Measurements from ENCODE around the gene EPHB1. TPM values are rescaled to one million over a fixed set of nuclear protein-coding genes. Genes with fewer than 3 reads are reported as not detected.

The EPHB1 gene
- total RNA-seq, 4 donors from 2014 or later, result 0.08 to 1.1 (median 0.72) TPM

DNA sequence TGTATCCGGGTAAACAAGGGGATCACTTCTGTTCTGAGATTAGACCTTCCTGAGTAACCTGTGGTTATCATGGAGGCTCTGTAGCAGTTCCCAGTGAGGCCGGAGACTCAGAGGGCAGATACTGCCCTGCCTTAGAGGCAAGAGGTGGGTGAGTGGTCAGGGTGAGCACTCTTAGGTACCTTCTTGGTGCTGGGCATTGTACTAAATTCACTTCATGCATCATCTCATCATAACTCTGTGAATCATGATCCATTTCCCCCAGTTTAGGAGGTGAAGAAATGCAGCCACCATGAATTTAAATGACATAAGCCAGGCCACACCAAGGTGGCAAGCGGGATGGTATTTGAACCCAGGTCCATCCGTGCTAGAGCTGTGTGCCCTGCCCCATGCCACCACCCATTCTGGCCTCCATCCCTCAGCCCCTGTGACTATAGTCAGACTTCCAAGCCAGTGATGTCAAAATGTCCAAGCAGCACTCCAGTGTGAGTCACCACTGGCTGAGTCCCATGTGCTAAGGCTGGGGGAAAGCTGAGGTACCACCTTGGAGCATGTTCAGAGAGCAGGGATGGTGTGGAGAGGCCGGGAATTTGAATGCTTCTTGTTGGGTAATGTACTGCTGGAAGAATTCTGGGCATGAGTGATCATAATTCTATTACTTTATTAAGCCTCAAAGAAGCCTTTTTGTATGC is 88.8 kb downstream of the EPHB1 start:
- intact Hi-C loops (cut with DNase I), result no loop called here

DNA sequence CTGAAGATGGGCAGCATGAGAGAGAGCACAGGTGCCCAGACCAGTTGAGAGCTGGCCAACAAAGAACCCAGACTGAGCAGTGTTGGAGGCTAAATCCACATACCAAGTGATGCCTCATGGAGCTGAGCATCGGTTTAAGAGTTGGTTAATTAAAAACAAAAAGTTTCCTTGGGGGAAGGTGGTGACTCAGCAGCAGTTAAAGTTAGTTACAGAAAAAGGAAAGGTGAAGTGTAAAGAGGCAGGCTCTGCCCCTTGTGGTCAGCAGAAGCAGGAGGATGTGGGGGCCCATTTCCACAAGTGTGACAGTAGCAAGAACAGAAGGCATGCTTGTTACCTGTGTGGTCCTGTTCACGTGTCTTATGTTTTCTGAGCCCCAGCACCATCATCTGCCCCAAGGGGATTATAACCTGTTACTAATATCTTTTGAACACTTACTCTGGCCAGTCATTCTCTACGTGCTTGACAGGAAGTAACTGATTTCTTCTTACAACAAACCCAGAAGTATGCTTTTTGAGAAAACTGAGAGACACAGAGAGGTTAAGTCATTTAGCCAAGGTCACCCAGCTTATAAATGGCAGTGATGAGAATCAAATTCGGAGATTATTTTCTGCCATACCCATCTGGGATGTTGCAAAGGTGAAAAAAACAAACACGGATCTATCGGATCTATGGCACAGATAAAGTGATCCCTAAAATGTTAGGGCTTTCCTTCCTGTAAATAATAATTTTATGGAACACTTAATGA is 91.0 kb downstream of the EPHB1 start:
- intact Hi-C loops (cut with DNase I), result no loop called here
- Histone ChIP-seq H3K9me3 (no peaks in the 10 kb centered on the region), H3K4me1 (no peaks in the 10 kb centered on the region), H3K27me3 (no peaks in the 10 kb centered on the region), H3K36me3 (no peaks in the 10 kb centered on the region), H3K4me3 (no peak overlapping the region), H3K27ac (no peak overlapping the region)
- WGBS, 2 donors, result 50 to 60% methylated on average over 6 of the region's 6 CpGs
- TF ChIP-seq POLR2A (IDR thresholded peaks at IDR 0.05), result no peak
- TF ChIP-seq, protein P1, sequence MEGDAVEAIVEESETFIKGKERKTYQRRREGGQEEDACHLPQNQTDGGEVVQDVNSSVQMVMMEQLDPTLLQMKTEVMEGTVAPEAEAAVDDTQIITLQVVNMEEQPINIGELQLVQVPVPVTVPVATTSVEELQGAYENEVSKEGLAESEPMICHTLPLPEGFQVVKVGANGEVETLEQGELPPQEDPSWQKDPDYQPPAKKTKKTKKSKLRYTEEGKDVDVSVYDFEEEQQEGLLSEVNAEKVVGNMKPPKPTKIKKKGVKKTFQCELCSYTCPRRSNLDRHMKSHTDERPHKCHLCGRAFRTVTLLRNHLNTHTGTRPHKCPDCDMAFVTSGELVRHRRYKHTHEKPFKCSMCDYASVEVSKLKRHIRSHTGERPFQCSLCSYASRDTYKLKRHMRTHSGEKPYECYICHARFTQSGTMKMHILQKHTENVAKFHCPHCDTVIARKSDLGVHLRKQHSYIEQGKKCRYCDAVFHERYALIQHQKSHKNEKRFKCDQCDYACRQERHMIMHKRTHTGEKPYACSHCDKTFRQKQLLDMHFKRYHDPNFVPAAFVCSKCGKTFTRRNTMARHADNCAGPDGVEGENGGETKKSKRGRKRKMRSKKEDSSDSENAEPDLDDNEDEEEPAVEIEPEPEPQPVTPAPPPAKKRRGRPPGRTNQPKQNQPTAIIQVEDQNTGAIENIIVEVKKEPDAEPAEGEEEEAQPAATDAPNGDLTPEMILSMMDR (IDR thresholded peaks at IDR 0.05), result no peak
- no peak for DNase-seq

More for the DNA sequence above, 88.8 kb downstream of the EPHB1 start:
- Histone ChIP-seq H3K9me3 (no peaks in the 10 kb centered on the region), H3K27ac (no peak overlapping the region), H3K4me1 (no peaks in the 10 kb centered on the region), H3K4me3 (no peak overlapping the region), H3K27me3 (no peaks in the 10 kb centered on the region), H3K36me3 (no peaks in the 10 kb centered on the region)
- 62 to 80% methylated on average over 4 to 5 of the region's 5 CpGs for WGBS, 2 donors
- DNase-seq, result no peak
- TF ChIP-seq, protein P1 (IDR thresholded peaks at IDR 0.05), result no peak
- no peak for TF ChIP-seq POLR2A (IDR thresholded peaks at IDR 0.05)

DNA sequence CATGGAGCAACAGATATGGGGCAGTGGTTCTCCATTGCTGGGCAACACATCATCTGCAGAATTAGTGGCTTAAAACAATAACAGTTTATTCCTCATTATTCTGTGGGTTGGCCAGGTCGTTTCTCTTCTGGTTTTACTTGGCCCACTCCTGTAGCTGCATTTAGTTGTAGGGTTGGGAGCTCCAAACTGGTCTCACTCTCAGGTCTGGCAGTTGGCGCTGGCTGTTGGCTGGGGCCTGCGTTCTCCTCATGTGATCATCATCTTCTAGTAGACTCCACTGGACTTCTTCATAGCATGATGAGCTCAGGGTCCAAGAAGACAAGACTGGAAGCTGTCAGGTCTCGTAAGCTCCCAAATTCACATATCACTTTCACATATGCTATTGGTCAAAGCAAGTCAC is 91.9 kb downstream of the EPHB1 start:
- H3K4me3 ChIP-seq, result no peak overlapping the region
- TF ChIP-seq, protein P1 (IDR thresholded peaks at IDR 0.05), result no peak
- TF ChIP-seq POLR2A (IDR thresholded peaks at IDR 0.05), result no peak
- H3K9me3 ChIP-seq, result peaks cover 0 to 3% (median 0%) of the 10 kb centered on the region in 3 donors
- no peaks in the 10 kb centered on the region for H3K27me3 ChIP-seq
- no peak for DNase-seq
- H3K27ac ChIP-seq, result no peak overlapping the region
- no peaks in the 10 kb centered on the region for H3K36me3 ChIP-seq
- H3K4me1 ChIP-seq, result no peaks in the 10 kb centered on the region
- 71 to 81% methylated on average over 4 of the region's 4 CpGs for WGBS, 2 donors
- intact Hi-C loops (cut with DNase I), result no loop called here

DNA sequence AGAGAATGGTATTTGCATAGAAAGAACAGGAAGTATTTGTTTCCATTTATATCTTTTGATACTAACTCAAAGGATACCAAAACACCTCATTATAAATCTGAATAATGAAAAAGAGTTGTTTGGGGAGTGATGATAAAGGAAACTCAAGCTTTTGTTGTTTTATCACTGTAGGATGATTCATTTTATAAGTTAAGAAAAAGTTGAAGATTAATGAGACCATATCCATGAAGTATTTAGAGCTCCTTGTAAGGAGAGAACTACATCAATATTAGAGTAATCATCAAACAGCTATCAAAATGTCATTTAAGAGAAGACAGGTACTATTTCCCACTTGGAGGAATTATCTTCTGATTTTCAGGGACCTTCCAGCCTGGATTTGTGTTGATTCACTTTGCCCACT is 92.5 kb downstream of the EPHB1 start:
- Histone ChIP-seq H3K9me3 (peaks cover 0 to 6% (median 0%) of the 10 kb centered on the region in 3 donors), H3K27me3 (no peaks in the 10 kb centered on the region), H3K4me1 (no peaks in the 10 kb centered on the region), H3K4me3 (no peak overlapping the region), H3K27ac (no peak overlapping the region), H3K36me3 (no peaks in the 10 kb centered on the region)
- intact Hi-C loops (cut with DNase I), result no loop called here
- DNase-seq, result no peak
- TF ChIP-seq, protein P1 (IDR thresholded peaks at IDR 0.05), result no peak
- no peak for TF ChIP-seq POLR2A (IDR thresholded peaks at IDR 0.05)

DNA sequence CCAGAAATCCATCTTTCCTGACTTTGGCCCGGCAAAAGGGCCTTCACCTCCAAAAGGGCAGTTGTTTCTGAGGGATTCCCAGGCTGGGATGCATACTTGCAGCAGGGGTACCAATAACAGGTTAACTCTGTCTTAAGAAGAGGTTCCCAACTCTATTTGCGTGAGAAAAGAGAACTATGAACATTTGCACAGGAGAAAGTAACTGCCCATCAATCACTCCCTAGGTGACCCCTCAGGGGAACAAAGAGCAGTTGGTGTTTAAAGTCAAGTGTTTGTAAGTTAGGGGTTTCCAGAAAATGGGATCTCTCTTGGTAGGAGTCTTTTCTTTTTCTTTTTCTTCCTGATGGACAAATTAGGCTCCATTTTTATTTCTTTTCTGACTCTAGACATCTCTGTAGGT is 97.3 kb downstream of the EPHB1 start:
- H3K36me3 ChIP-seq, result no peaks in the 10 kb centered on the region
- TF ChIP-seq, protein P1 (IDR thresholded peaks at IDR 0.05), result no peak
- TF ChIP-seq POLR2A (IDR thresholded peaks at IDR 0.05), result no peak
- no peaks in the 10 kb centered on the region for H3K4me1 ChIP-seq
- no peak for DNase-seq
- intact Hi-C loops (cut with DNase I), result no loop called here
- H3K9me3 ChIP-seq, result peaks cover 0 to 6% (median 0%) of the 10 kb centered on the region in 3 donors
- H3K27ac ChIP-seq, result no peak overlapping the region
- H3K4me3 ChIP-seq, result no peak overlapping the region
- WGBS, 2 donors, result 17 to 43% methylated on average over 1 to 2 of the region's 2 CpGs
- no peaks in the 10 kb centered on the region for H3K27me3 ChIP-seq

Measured in esophagus squamous epithelium (tissue), 5 donors.